ENCODE measurements around the gene ZDHHC11. TPM values are rescaled to one million over a fixed set of nuclear protein-coding genes. Genes with fewer than 3 reads are reported as not detected.

ZDHHC11 gene
- total RNA-seq, 2 experiments from 2014 or later, result 13.3 to 18.3 TPM

DNA sequence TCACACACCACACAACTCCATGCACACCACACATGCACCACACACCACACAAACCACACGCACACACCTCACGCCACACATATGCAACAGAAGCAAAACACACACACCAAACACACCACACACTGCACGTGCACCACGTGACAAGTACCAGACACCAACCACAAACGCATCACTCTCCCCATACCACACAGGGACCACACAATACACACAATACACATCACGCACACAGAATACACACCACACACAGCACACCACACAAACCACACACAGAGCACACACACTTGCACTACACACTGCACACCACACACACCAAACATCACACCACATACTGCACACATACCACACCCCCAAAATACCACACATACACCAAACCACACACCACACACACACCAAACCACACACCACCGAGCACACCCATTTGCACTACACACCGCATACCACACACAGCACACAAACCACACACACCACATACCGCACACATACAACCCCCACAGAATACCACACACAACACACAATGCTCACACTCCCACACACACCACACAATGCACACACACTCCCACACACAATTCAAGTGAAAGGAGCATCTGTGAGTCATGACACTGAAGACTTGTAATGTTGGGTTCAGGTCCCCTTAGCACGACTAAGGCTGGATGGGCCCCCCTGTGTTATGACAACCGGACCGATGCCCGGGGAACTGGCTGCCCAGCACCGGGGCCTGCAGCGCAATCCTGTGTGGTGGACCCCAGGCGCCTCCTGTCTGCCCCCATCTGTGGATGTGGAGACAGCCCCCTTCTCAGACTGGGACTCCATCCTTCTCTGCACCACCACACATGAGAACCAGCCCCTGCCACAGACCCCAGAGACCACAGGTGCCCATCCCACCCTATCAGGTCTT is 6.0 kb upstream of the ZDHHC11 start:
- CTCF ChIA-PET, result no interaction called here
- H3K9me3 Mint-ChIP-seq, result no peaks in the 10 kb centered on the region
- H3K4me3 Mint-ChIP-seq, result no peak overlapping the region
- no peak for DNase-seq
- peaks cover 5% of the 10 kb centered on the region for H3K4me1 Mint-ChIP-seq (ENCODE audit: low read depth)
- peak; percentile 21 for ATAC-seq (ENCODE audit: poor library complexity)
- intact Hi-C loops (cut with DNase I, micrococcal nuclease), result no loop called here
- peaks cover 12% of the 10 kb centered on the region for H3K36me3 Mint-ChIP-seq (ENCODE audit: low read depth)
- no peak overlapping the region for H3K27ac ChIP-seq (ENCODE audit: low read depth in 1 of 2, low read length in 2 of 2)
- TF ChIP-seq, protein P1, sequence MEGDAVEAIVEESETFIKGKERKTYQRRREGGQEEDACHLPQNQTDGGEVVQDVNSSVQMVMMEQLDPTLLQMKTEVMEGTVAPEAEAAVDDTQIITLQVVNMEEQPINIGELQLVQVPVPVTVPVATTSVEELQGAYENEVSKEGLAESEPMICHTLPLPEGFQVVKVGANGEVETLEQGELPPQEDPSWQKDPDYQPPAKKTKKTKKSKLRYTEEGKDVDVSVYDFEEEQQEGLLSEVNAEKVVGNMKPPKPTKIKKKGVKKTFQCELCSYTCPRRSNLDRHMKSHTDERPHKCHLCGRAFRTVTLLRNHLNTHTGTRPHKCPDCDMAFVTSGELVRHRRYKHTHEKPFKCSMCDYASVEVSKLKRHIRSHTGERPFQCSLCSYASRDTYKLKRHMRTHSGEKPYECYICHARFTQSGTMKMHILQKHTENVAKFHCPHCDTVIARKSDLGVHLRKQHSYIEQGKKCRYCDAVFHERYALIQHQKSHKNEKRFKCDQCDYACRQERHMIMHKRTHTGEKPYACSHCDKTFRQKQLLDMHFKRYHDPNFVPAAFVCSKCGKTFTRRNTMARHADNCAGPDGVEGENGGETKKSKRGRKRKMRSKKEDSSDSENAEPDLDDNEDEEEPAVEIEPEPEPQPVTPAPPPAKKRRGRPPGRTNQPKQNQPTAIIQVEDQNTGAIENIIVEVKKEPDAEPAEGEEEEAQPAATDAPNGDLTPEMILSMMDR (IDR thresholded peaks at IDR 0.05), result no peak
- no peaks in the 10 kb centered on the region for H3K27me3 ChIP-seq (ENCODE audit: control insufficient read depth in 1 of 2, insufficient read depth in 2 of 2, low read length in 2 of 2)
- no peak overlapping the region for H3K4me3 ChIP-seq (ENCODE audit: low read length)
- peaks cover 0 to 12% of the 10 kb centered on the region in 2 experiments for H3K9me3 ChIP-seq (ENCODE audit: control insufficient read depth in 1 of 2, insufficient read depth in 1 of 2, low read length in 2 of 2)
- H3K4me1 ChIP-seq (ENCODE audit: insufficient read depth, low read length), result peaks cover 5% of the 10 kb centered on the region
- no peak overlapping the region for H3K27ac Mint-ChIP-seq
- POLR2A ChIA-PET, result no interaction called here
- H3K27me3 Mint-ChIP-seq, result no peaks in the 10 kb centered on the region
- H3K36me3 ChIP-seq (ENCODE audit: insufficient read depth, low read length), result no peaks in the 10 kb centered on the region

DNA sequence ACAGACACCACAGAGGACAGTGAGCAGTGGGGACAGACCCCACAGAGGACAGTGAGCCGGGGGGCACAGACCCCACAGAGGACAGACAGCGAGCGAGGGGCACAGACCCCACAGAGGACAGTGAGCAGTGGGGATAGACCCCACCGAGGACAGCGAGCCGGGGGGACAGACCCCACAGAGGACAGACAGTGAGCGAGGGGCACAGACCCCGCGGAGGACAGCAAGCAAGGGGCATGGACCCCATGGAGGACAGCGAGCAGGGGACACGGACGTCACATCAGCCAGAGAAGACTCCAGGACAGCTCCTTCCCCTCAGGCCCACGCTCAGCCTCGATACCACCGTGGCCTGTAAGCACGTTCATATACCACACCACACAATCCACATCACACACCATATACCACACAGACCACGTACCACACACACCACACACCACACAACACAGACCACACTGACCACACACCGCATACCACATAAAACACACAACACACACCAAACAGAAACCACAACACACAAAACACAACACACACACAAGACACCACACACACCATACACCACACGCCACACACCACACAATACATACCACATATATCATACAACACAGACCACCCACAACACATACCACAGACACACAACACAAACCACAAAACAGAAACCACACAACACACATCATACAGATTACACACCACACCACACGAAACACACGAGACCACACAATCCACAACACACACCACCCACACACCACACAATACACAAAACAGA is 5.2 kb upstream of the ZDHHC11 start:
- no peak overlapping the region for H3K4me3 ChIP-seq (ENCODE audit: low read length)
- peaks cover 0 to 1% of the 10 kb centered on the region in 2 experiments for H3K27me3 ChIP-seq (ENCODE audit: control insufficient read depth in 1 of 2, insufficient read depth in 2 of 2, low read length in 2 of 2)
- Mint-ChIP-seq H3K36me3 (ENCODE audit: low read depth) (peaks cover 12% of the 10 kb centered on the region), H3K9me3 (no peaks in the 10 kb centered on the region), H3K4me1 (ENCODE audit: low read depth) (peaks cover 5% of the 10 kb centered on the region), H3K27ac (no peak overlapping the region), H3K4me3 (no peak overlapping the region), H3K27me3 (peaks cover 4% of the 10 kb centered on the region)
- no peaks in the 10 kb centered on the region for H3K36me3 ChIP-seq (ENCODE audit: insufficient read depth, low read length)
- ATAC-seq (ENCODE audit: poor library complexity), result no peak
- peaks cover 5% of the 10 kb centered on the region for H3K4me1 ChIP-seq (ENCODE audit: insufficient read depth, low read length)
- TF ChIP-seq, protein P1 (IDR thresholded peaks at IDR 0.05), result no peak
- DNase-seq, result peak in 1 of 14 experiments; percentile 41
- ChIA-PET CTCF (no interaction called here), POLR2A (no interaction called here)
- intact Hi-C loops (cut with DNase I, micrococcal nuclease), result no loop called here
- H3K9me3 ChIP-seq (ENCODE audit: control insufficient read depth in 1 of 2, insufficient read depth in 1 of 2, low read length in 2 of 2), result peaks cover 0 to 12% of the 10 kb centered on the region in 2 experiments
- no peak overlapping the region for H3K27ac ChIP-seq (ENCODE audit: low read depth in 1 of 2, low read length in 2 of 2)

DNA sequence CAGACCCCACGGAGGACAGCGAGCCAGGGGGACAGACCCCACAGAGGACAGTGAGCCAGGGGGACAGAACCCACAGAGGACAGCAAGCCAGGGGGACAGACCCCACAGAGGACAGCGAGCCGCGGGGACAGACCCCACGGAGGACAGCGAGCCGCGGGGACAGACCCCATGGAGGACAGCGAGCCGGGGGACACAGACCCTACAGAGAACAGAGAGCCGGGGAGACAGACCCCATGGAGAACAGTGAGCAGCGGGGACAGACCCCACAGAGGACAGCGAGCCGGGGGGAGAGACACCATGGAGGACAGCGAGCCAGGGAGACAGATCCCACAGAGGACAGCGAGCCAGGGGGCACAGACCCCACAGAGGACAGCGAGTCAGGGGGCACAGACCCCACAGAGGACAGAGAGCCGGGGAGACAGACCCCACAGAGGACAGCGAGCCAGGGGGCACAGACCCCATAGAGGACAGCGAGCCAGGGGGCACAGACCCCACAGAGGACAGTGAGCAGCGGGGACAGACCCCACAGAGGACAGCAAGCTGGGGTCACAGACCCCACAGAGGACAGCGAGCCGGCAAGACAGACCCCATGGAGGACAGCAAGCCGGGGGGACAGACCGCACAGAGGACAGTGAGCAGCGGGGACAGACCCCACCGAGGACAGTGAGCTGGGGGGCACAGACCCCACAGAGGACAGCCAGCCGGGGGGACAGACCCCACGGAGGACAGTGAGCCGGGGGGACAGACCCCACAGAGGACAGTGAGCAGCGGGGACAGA is 4.4 kb upstream of the ZDHHC11 start:
- Mint-ChIP-seq H3K27ac (no peak overlapping the region), H3K4me3 (no peak overlapping the region), H3K27me3 (peaks cover 4% of the 10 kb centered on the region), H3K36me3 (ENCODE audit: low read depth) (peaks cover 12% of the 10 kb centered on the region), H3K4me1 (ENCODE audit: low read depth) (peaks cover 5% of the 10 kb centered on the region), H3K9me3 (no peaks in the 10 kb centered on the region)
- no peak for ATAC-seq (ENCODE audit: poor library complexity)
- peaks cover 3 to 9% of the 10 kb centered on the region in 2 experiments for H3K27me3 ChIP-seq (ENCODE audit: control insufficient read depth in 1 of 2, insufficient read depth in 2 of 2, low read length in 2 of 2)
- DNase-seq, result no peak
- H3K9me3 ChIP-seq (ENCODE audit: control insufficient read depth in 1 of 2, insufficient read depth in 1 of 2, low read length in 2 of 2), result peaks cover 0 to 12% of the 10 kb centered on the region in 2 experiments
- CTCF ChIA-PET, result no interaction called here
- H3K4me3 ChIP-seq (ENCODE audit: low read length), result no peak overlapping the region
- POLR2A ChIA-PET, result no interaction called here
- H3K27ac ChIP-seq (ENCODE audit: low read depth in 1 of 2, low read length in 2 of 2), result no peak overlapping the region
- peaks cover 5% of the 10 kb centered on the region for H3K4me1 ChIP-seq (ENCODE audit: insufficient read depth, low read length)
- TF ChIP-seq, protein P1 (IDR thresholded peaks at IDR 0.05), result no peak
- no peaks in the 10 kb centered on the region for H3K36me3 ChIP-seq (ENCODE audit: insufficient read depth, low read length)
- intact Hi-C loops (cut with DNase I, micrococcal nuclease), result no loop called here

Data from CD4-positive, alpha-beta T cell (primary cell).